Subcutaneous adipose tissue (tissue), 4 donors: ENCODE data around the gene CCDC187. TPM values are rescaled to one million over a fixed set of nuclear protein-coding genes. Genes with fewer than 3 reads are reported as not detected.

ENCODE experiments used
- CTCF ChIP-seq: fragments of 450-650 bp; IDR thresholded peaks from one replicate; pipeline ENCODE4 v1.5.1; 2016; ENCODE audit warnings: low read depth, mild to moderate bottlenecking, control low read depth, antibody characterized with exemption, moderate library complexity
- total RNA-seq, 4 donors: library from RNA; depleted of rRNA; stranded (reverse); fragments of >200 nt; gene quantifications; one replicate each; pipeline ENCODE4 v1.1.0, GENCODE V29; 2016

Gene CCDC187
- total RNA-seq, 4 donors from 2014 or later = not detected

DNA sequence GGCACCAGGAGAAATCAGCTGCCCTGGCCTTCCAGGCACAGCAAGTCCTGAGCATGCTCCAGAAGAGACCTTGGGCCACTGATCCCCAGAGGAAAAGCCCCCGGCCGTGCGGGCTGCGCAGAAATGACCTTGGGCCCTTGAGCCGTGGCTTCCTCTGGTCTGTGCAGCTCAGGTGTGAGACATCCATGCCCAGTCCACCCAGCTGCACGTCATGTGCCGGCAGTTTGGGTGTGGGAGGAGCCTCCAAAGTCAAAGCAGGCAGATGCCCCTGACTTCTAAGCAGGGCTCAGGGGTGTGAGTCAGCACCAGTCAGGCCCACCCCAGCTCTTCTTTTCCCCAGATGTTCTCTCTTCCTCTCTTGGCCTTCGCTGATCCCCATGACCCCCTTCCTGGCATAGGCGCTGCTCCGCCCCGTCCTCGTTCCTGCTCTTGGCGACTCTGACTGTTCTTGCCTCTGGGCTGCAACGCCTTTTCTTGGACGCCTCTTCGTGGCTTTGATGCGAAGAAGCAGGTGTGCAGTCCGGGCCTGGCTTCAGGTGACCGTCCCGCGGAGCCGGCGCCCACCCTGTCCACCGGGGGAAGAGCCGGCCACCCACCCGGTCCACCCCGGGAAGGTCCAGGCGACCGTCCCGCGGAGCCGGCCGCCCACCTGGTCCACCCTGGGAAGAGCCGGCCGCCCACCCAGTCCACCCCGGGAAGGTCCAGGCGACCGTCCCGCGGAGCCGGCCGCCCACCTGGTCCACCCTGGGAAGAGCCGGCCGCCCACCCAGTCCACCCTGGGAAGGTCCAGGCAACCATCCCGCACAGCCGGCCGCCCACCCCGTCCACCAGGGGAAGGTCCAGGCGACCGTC, 52.4 kb downstream of the CCDC187 start:
- no peak for TF ChIP-seq CTCF

GRCh38 chr9:136250676-136251075, 53.2 kb downstream of the CCDC187 start:
- TF ChIP-seq CTCF = no peak

- no peak for TF ChIP-seq CTCF
These were observed 53.9 kb downstream of the CCDC187 start for GRCh38 chr9:136249877-136250559.

DNA sequence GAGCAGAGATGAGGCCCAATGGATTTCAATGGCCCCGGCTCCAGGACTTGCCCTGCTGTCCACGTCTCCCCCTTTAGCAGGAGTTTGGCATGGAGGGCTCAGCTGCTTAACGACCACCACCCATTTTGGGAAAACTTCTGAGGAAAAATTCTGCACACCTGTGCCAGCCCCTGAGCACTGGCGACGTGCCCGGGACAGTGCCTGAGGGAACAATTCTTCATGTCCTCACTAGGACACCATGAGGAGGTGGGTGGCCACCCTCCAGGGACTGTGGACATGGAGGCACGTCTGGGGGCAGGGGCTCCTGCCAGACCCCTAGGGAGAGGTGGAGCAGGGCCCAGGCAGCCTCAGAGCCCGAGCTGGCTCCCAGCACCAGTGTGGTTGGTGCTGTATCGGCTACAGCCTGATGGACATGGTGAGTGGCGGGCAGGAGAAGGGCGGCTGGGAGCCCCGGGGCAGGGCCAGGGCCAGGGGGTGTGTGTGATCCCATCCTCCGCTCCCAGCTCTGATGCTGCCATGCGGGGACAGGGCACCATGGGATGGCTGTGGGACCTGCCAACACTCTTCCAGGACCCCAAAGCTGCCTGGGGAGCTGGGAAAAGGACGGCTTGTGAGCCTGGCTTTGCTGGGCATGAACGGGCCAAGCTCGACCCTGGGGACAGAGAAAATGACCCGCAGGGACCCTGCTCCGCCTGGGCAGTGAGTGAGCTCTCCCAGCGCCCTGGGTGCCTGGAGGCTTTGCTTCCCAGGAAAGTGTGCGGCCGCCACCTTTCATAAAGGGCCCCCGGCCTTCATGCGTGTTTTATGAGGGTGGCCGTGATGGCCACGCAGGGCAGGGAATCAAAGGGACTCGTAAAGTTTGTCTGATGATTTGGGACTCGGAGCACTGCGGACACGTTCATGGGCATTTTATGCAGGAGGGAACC, 54.7 kb downstream of the CCDC187 start:
- no peak for TF ChIP-seq CTCF

DNA sequence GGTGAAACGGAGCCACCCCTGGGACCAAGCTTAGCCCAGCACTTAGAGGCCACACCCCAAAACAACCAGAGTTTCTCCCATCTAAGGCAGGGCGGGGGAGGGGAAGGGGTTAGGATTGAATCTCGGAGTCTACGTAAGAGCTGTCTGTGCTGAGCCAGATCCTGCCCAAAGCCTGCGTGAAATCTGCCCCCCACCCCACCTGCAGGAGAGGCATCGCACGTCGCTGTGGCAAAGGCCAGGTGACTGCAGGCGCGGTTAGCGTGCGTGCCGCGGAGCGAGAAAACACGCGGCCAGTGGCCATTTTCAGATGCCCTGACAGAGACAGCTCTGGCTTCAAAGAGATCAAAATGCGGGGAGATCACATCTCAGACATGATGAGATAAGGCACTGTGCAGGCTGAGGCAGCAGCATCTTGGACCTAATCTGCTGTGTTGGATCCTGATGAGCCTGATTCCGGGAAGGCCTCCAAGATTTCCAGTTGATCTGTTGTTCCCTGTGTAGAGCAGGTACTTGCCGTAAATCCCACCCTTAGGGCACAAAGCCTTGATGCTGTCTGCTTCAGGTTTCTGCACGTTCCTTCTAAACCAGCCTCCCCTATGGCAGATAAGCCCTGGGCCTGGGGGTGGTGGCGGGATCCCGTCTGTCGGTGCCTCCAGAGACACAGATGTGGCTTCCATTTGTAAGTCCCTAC, 55.8 kb downstream of the CCDC187 start:
- TF ChIP-seq CTCF = no peak

DNA sequence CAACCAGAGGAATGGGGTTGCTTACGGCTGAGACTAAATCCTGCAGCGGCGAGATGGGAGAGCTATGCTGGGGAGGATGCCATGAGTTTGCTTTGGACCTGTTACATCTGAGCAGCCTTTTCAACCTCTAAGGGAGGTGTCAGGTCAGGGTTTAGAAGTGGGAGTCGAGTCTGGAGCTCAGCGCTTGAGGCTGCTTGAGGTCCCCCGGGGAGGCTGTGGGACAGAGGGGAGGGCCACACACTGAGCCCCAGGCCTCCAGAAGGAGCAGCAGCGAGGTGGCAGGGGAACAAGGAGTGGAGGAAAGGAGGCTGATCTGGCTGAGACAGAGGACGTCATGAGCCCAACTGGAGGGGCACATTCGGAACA, 56.4 kb downstream of the CCDC187 start:
- no peak for TF ChIP-seq CTCF
